HS-5 (cell line): ENCODE measurements around the gene LGALSL.
A peak's percentile ranks its signal among the peaks of the same experiment; 100 is the strongest.

Source experiments
- DNase-seq: peaks from one replicate; pipeline ENCODE4 v3.0.0-alpha.2; 2012; ENCODE audit warnings: low read depth

LGALSL gene

DNA sequence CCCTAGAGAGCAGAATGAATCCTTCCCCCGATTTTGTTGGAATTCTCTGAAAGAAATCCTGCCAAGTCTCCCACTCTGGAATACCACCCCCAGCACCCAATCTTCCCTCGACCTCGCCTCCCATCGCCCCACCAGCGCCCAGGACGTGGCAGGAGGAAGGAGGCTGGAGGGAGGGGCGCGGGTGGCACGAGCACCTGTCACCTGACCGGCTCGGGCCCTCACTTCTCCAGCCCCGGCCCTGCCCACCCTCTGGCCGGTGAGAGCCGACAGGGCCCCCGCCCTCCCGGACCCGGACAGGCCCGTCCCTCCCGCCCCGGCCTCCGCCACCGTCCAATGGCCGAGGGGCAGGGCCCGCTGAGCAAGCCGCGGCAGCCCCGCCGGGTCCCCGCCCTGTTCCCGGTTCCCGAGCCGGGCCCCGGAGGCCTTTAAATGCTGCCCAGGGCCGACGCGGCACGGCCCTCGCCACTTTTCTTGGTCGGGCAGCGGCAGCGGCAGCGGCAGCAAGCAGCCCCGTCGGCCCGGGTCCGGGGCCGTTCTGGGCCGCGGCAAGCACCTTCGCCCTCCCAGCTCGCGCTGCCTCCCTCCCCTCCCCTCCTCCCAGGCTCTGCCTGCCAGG lies at the start of gene LGALSL:
Gene LGALSL, plus strand, starts transcription at position 393 of the 616 bp plus-strand sequence. CDS start 384 bp downstream, outside the sequence.
- DNase-seq, result peak; percentile 13

- no peak for DNase-seq
Observed at GRCh38 chr2:64404743-64405142, 49.2 kb upstream of the LGALSL start.

DNA sequence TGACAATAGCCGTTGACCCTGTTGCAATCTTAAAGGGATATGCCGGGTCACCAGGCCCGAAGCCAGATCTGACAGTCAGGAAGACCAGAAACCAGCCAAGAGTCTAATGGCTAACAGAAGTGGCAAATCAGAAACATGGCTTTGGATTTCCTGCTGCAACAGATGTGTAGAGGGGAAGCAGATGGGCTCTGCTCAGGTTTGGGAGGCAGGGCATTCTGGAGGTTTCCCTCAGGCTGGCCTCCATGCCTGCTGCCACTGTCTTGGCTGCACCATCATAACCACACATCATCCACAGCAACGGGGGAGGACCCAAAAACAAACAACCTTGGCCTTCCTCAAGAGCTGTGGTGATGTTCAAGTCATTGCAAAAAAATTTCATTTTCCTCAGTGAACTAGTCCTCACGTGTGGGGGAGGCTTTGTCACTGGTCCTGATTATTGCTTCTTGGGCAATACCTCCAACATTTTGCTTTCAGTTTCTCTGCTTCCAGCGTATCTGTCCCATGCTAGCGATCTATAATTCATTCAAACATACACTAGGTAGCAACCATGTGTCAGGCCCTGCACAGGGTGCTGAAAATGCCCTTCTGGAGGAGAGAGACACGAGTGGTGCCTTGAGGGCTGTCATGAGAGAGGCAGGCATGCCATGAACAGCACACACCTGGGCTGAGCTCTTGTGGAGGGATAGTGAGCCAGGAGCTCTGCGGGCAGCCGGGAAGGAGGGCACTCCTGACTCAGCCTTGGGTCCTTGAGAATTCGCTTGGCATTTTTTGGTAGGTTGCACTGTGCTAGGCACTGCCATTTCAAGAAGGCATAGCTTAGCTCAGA lies 48.2 kb upstream of the LGALSL start:
- peak; percentile 79 for DNase-seq

- DNase-seq, result no peak
Observed at GRCh38 chr2:64406407-64406774, 47.6 kb upstream of the LGALSL start.

DNA sequence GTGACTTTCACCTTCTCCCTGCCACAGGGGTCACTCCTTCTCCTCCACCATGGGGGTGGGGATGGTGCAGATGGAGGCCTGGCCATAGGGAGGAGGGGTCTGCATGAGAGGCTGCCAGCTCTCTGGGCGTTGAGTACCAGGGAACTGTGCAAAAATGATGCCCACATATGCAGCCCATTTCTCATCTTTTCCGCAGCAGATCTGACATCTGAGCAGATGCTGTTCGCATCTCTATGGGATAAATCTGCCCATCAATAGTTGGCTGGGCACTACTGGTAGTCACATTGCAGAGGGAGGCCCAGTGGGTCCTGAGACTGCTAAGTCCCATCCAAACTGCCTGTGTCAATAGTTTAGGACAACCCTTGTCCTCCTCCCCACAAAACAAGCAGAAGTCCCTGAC lies 45.9 kb upstream of the LGALSL start:
- no peak for DNase-seq

- DNase-seq, result no peak
Observed at GRCh38 chr2:64410671-64411070, 43.3 kb upstream of the LGALSL start.

GRCh38 chr2:64412671-64413070 lies 41.3 kb upstream of the LGALSL start:
- DNase-seq, result no peak

GRCh38 chr2:64414736-64415435 lies 39.1 kb upstream of the LGALSL start:
- no peak for DNase-seq

DNA sequence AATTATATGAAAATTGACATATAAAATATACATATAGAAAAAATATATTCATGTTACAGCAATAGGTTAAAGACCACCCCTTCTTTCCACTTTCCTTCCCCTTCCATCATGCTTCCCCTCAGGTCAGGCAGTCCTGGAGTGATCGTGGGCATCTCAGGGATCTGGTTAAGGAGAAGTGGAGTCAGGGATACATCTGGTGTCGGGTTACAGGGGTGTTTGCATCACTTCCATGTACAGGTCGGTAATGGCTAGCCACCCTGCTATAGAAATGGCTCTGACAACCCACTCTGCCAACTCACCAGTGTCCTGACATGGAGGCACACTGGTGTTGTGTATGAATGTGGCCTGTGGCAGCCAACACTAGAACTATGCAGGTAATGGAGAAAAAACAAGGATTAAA lies 36.3 kb upstream of the LGALSL start:
- no peak for DNase-seq

GRCh38 chr2:64419596-64420165 lies 34.3 kb upstream of the LGALSL start:
- no peak for DNase-seq

DNA sequence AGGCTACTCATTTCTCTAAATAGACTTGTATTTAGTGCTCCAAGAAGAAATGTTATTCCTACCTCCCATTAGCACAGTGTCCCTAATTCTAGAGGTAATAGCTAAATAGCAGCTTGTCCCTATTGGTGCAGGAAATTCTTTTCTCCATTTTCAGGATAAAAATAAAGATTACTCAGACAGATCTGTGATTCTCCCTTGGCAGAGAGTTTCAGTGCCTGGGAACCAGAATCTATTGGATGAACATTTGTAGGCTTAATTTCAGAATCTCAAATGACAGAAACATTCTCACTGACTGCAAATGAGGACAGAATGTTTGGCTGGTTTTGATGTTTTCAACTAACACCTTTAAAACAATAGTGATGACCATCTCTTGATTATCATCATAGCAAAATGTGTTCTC lies 33.3 kb upstream of the LGALSL start:
- no peak for DNase-seq

- no peak for DNase-seq
Observed at GRCh38 chr2:64421201-64421600, 32.8 kb upstream of the LGALSL start.

DNA sequence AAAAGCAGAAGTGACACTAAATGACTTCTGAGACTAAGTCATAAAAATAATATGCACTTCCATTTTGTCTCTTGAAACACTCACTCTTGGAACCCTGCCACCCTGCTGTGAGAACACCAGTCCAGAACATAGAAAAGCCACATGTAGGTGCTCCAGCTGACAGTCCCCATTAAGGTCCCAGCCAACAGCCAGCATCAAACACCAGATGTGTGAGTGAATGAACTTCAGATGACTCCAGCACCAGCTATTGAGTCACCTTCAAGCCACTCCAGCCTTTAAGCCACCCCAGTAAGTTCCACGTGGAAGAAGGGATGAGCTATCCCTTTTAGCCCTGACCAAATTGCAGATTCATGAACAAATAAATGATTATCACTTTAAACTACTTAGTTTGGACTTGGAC lies 31.5 kb upstream of the LGALSL start:
- DNase-seq, result no peak

DNA sequence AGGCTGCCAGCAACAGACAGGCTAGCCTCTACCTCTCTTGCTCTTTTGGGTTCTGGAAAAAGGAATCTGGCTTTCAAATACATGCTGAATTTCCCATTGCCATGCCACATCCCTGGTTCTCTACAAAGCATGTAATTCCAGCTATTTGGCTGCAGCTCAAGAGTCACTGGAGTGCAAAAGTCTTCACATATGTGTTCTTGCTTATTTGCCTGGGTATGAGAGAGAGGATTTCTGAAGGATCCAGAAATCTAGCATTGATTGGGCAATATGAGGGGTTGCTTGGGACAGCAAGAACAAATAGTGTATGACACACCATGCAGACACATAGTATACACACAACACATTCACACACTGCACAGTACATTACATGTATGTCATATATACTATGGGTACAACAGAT lies 30.7 kb upstream of the LGALSL start:
- DNase-seq, result no peak

GRCh38 chr2:64424416-64424987 lies 29.5 kb upstream of the LGALSL start:
- DNase-seq, result no peak

GRCh38 chr2:64426183-64426952 lies 27.6 kb upstream of the LGALSL start:
- peak; percentile 16 for DNase-seq

DNA sequence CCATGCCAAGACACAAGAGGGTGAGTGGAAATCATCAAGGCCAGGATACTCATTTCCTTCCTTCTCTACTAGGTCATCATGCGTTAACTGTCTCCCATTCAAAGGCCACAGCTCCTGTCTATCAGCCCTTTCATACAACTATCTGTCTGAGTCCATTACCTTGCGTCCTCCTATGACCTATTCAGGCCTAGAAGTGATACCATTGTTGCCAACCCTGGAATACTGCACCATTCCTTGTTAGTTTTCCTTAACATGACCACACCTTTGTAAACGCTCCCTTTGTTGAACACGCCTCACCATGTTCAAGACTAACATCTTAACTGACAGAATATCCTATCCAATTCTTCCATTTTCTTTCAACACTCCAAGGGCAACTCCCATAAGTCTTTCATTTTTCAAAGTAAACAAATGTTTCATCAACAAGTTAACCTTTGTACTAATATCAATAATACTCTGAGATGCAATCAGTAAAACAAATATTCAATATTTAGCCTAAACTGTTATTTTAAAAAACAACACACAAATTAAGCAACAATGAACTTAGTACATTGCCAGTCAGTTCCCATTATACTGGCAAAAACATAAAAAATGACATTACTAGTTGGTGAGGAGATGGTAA lies 19.8 kb upstream of the LGALSL start:
- DNase-seq, result no peak

- DNase-seq, result no peak
Observed at GRCh38 chr2:64437883-64438282, 16.1 kb upstream of the LGALSL start.

DNA sequence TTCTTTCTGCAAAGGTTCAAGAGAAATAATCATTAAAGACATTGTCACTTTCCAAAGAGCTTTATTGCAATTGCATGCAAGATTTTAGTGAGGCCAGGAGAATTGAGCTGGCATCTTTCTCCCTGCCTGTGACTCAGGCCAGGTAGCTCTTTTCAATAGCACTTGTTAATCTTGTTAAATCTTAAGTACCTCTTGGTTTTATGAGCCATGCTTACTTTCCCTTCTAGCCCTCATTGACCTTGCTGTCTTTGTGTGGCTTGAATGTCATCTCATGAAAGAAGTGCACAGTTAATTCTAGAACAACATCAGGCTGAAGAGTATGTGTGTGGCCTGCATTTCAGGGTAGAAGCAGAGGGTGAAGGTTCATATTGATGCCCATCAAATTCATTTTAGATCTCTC lies 14.8 kb upstream of the LGALSL start:
- no peak for DNase-seq

GRCh38 chr2:64440843-64441242 lies 13.1 kb upstream of the LGALSL start:
- no peak for DNase-seq

- no peak for DNase-seq
Observed at GRCh38 chr2:64442277-64442676, 11.7 kb upstream of the LGALSL start.
